Ascending aorta (tissue), 2 donors: ENCODE measurements around the gene NAV2. TPM values are rescaled to one million over a fixed set of nuclear protein-coding genes. Genes with fewer than 3 reads are reported as not detected.

Source experiments
- DNase-seq, 2 donors: peaks; one replicate each; pipeline ENCODE4 v3.0.0-alpha.2; 2019; ENCODE audit warnings: low spot score in 2 of 2
- H3K27ac ChIP-seq, 2 donors: fragments of 200-600 bp; sonication (generic); one replicate each; pipeline ENCODE4 v1.5.1; 2016 to 2017; ENCODE audit warnings: mild to moderate bottlenecking in 1 of 2
- H3K27me3 ChIP-seq: fragments of 200-600 bp; sonication (generic); one replicate; pipeline ENCODE4 v1.5.1; 2017
- H3K36me3 ChIP-seq, 2 donors: fragments of 200-600 bp; sonication (generic); one replicate each; pipeline ENCODE4 v1.5.1; 2016
- H3K4me1 ChIP-seq, 2 donors: fragments of 200-600 bp; sonication (generic); one replicate each; pipeline ENCODE4 v1.5.1; 2016 to 2017; ENCODE audit warnings: mild to moderate bottlenecking in 1 of 2
- H3K4me3 ChIP-seq, 2 donors: fragments of 200-600 bp; sonication (generic); one replicate each; pipeline ENCODE4 v1.5.1; 2016 to 2017; ENCODE audit warnings: mild to moderate bottlenecking in 1 of 2
- H3K9me3 ChIP-seq, 2 donors: fragments of 200-600 bp; sonication (generic); one replicate each; pipeline ENCODE4 v1.5.1; 2016
- CTCF ChIP-seq, 3 experiments: fragments of 200-600 bp in 2 of 3; fragments of 450-650 bp in 1 of 3; sonication (generic) in 2 of 3; IDR thresholded peaks; one replicate each; pipeline ENCODE4 v1.5.1; 2016 to 2019; ENCODE audit warnings: antibody characterized with exemption in 3 of 3, mild to moderate bottlenecking in 1 of 3, moderate library complexity in 1 of 3
- intact Hi-C: fragments of 100-400 bp; cut with DNase I; formaldehyde crosslinking; loops from one replicate; pipeline ENCODE4 v1.15.1; 2023
- total RNA-seq: library from RNA; depleted of rRNA; stranded (reverse); fragments of >200 nt; gene quantifications from one replicate; pipeline ENCODE4 v1.1.0, GENCODE V29; 2016

NAV2 gene
- total RNA-seq, 1 donor from 2014 or later, result 62.6 TPM

GRCh38 chr11:19906126-19906525 is 193.5 kb downstream of the NAV2 start:
- Histone ChIP-seq H3K4me3 (no peak overlapping the region), H3K4me1 (peaks cover 6 to 35% of the 10 kb centered on the region in 2 donors), H3K27me3 (no peaks in the 10 kb centered on the region), H3K27ac (peak overlapping the region in 1 of 2 donors; percentile 26), H3K36me3 (peaks cover 13 to 29% of the 10 kb centered on the region in 2 donors), H3K9me3 (no peaks in the 10 kb centered on the region)
- no peak for TF ChIP-seq CTCF (IDR thresholded peaks at IDR 0.05)
- intact Hi-C loops, result loop anchor here (5.0 kb wide), 1 partner anchor 226 kb away; no protein-coding TSS in a partner anchor
- DNase-seq, result no peak

GRCh38 chr11:19907008-19907579 is 194.5 kb downstream of the NAV2 start:
- peaks cover 13 to 23% of the 10 kb centered on the region in 2 donors for H3K36me3 ChIP-seq
- TF ChIP-seq CTCF (IDR thresholded peaks at IDR 0.05), result no peak
- no peak overlapping the region for H3K27ac ChIP-seq
- peaks cover 6 to 37% of the 10 kb centered on the region in 2 donors for H3K4me1 ChIP-seq
- no peaks in the 10 kb centered on the region for H3K9me3 ChIP-seq
- no peaks in the 10 kb centered on the region for H3K27me3 ChIP-seq
- H3K4me3 ChIP-seq, result no peak overlapping the region
- intact Hi-C loops, result loop anchor here (5.0 kb wide), 1 partner anchor 225 kb away; no protein-coding TSS in a partner anchor
- DNase-seq, result no peak

GRCh38 chr11:19907839-19908238 is 195.2 kb downstream of the NAV2 start:
- Histone ChIP-seq H3K4me3 (no peak overlapping the region), H3K36me3 (peaks cover 14 to 19% of the 10 kb centered on the region in 2 donors), H3K4me1 (peaks cover 12 to 39% of the 10 kb centered on the region in 2 donors), H3K27ac (peak overlapping the region in 1 of 2 donors; percentile 31), H3K9me3 (no peaks in the 10 kb centered on the region), H3K27me3 (no peaks in the 10 kb centered on the region)
- no peak for TF ChIP-seq CTCF (IDR thresholded peaks at IDR 0.05)
- intact Hi-C loops, result loop anchor here (5.0 kb wide), 1 partner anchor 224 kb away; no protein-coding TSS in a partner anchor
- DNase-seq, result no peak

- H3K4me1 ChIP-seq, result peaks cover 19 to 34% of the 10 kb centered on the region in 2 donors
- no peak overlapping the region for H3K27ac ChIP-seq
- H3K27me3 ChIP-seq, result no peaks in the 10 kb centered on the region
- no peak for DNase-seq
- TF ChIP-seq CTCF (IDR thresholded peaks at IDR 0.05), result no peak
- intact Hi-C loops, result no loop called here
- no peak overlapping the region for H3K4me3 ChIP-seq
- no peaks in the 10 kb centered on the region for H3K9me3 ChIP-seq
- peaks cover 15 to 27% of the 10 kb centered on the region in 2 donors for H3K36me3 ChIP-seq
Observed at GRCh38 chr11:19910931-19911330, 198.3 kb downstream of the NAV2 start.

GRCh38 chr11:19912115-19912957 is 199.7 kb downstream of the NAV2 start:
- TF ChIP-seq CTCF (IDR thresholded peaks at IDR 0.05), result no peak
- H3K4me3 ChIP-seq, result no peak overlapping the region
- H3K27ac ChIP-seq, result no peak overlapping the region
- intact Hi-C loops, result no loop called here
- peaks cover 19 to 25% of the 10 kb centered on the region in 2 donors for H3K36me3 ChIP-seq
- no peaks in the 10 kb centered on the region for H3K27me3 ChIP-seq
- no peak for DNase-seq
- peaks cover 19 to 29% of the 10 kb centered on the region in 2 donors for H3K4me1 ChIP-seq
- no peaks in the 10 kb centered on the region for H3K9me3 ChIP-seq
